HG03565 (cell line): ENCODE measurements around the gene MTOR.

Source experiments
- ATAC-seq: cut with Tn5 transposase; IDR thresholded peaks from one replicate; pipeline ENCODE4 v1.9.1; 2021; ENCODE audit warnings: mild to moderate bottlenecking, moderate library complexity; ENCODE audit not compliant: unreplicated experiment

Gene MTOR

GRCh38 chr1:11227106-11228077 is 35.0 kb downstream of the MTOR start:
- ATAC-seq = peak; percentile 57

GRCh38 chr1:11216074-11216473 is 46.3 kb downstream of the MTOR start:
- no peak for ATAC-seq

- no peak for ATAC-seq
Measured at GRCh38 chr1:11215381-11216005, 46.9 kb downstream of the MTOR start.

GRCh38 chr1:11214698-11215380 is 47.5 kb downstream of the MTOR start:
- ATAC-seq = no peak

- ATAC-seq = no peak
Measured at GRCh38 chr1:11211925-11212587, 50.3 kb downstream of the MTOR start.

- no peak for ATAC-seq
Measured at GRCh38 chr1:11211461-11211860, 50.9 kb downstream of the MTOR start.

- no peak for ATAC-seq
Measured at GRCh38 chr1:11207898-11208611, 54.3 kb downstream of the MTOR start.

GRCh38 chr1:11204396-11205190 is 57.8 kb downstream of the MTOR start:
- no peak for ATAC-seq

- no peak for ATAC-seq
Measured at GRCh38 chr1:11198851-11199594, 63.3 kb downstream of the MTOR start.

GRCh38 chr1:11198257-11198656 is 64.1 kb downstream of the MTOR start:
- ATAC-seq = no peak

GRCh38 chr1:11197359-11197758 is 65.0 kb downstream of the MTOR start:
- ATAC-seq = no peak

GRCh38 chr1:11196945-11197344 is 65.4 kb downstream of the MTOR start:
- no peak for ATAC-seq

GRCh38 chr1:11194407-11195176 is 67.8 kb downstream of the MTOR start:
- ATAC-seq = no peak

- no peak for ATAC-seq
Measured at GRCh38 chr1:11193376-11193775, 69.0 kb downstream of the MTOR start.

- ATAC-seq = no peak
Measured at GRCh38 chr1:11188858-11189451, 73.4 kb downstream of the MTOR start, which contains the start of gene ANGPTL7. ANGPTL7 (plus strand) TSS chr1:11189355; CDS start chr1:11189580, 225 bp downstream.

GRCh38 chr1:11188381-11188780 is 74.0 kb downstream of the MTOR start:
- ATAC-seq = no peak

- no peak for ATAC-seq
Measured at GRCh38 chr1:11187931-11188330, 74.4 kb downstream of the MTOR start.

GRCh38 chr1:11187494-11187893 is 74.9 kb downstream of the MTOR start:
- ATAC-seq = no peak
